ENCODE results near the gene ZNF276.
"Not testable (repeated sequence)": the region's sequence is repeated elsewhere in the genome, so short reads cannot be mapped to it uniquely, and the experiment has no call there.

The ZNF276 gene, protein sequence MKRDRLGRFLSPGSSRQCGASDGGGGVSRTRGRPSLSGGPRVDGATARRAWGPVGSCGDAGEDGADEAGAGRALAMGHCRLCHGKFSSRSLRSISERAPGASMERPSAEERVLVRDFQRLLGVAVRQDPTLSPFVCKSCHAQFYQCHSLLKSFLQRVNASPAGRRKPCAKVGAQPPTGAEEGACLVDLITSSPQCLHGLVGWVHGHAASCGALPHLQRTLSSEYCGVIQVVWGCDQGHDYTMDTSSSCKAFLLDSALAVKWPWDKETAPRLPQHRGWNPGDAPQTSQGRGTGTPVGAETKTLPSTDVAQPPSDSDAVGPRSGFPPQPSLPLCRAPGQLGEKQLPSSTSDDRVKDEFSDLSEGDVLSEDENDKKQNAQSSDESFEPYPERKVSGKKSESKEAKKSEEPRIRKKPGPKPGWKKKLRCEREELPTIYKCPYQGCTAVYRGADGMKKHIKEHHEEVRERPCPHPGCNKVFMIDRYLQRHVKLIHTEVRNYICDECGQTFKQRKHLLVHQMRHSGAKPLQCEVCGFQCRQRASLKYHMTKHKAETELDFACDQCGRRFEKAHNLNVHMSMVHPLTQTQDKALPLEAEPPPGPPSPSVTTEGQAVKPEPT

DNA sequence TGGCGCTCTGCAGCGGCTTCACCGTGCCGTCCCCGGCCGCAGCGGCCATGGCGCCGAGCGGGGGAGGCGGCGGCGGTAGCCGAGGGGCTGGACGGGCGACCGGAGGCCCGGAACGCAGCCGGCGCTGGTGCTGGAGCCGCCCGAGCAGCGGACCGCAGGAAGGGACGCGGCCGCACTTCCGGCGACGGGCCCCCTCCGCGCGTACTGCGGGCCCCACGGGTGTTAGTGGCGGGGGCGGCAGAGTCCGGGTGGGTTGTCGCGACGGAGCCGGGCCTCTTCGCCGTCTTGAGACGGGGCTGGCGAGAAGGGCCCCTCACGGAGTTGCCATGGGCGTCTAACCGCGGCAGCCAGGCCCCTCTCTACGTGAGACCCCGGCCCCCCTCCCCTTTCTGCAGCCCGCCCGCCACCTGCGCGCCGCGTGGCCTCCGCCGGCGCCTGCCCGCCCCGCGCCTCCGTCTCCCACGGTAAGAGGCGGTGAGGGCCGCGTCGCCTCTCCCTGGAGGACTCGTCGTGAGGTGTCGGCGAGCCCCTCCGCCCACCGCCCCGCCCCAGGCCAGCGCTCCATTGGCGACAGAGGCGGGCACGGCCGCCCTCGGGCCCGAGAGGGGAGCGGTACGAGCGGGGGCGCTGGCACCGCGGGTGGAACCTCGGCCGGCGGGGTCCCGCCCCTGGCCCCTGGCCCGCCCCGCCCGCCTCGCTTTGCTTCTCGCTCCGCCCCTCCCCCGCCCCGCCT, at the start of gene ZNF276, which contains the start of gene VPS9D1:
Gene ZNF276, plus strand, starts transcription at position 725 of the 733 bp plus-strand sequence. CDS start 104 bp downstream, outside the sequence.
Gene VPS9D1, minus strand, starts transcription at position 86 of the 733 bp plus-strand sequence. Its CDS starts 37 bp downstream, at position 49.
- DNase-seq = peak; percentile 75

DNA sequence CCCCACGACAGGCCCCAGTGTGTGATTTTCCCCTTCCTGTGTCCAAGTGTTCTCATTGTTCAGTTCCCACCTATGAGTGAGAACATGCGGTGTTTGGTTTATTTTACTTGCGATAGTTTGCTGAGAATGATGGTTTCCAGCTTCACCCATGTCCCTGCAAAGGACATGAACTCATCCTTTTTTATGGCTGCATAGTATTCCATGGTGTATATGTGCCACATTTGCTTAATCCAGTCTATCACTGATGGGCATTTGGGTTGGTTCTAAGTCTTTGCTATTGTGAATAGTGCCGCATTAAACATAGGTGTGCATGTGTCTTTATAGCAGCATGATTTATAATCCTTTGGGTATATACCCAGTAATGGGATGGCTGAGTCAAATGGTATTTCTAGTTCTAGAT, 49.8 kb upstream of the ZNF276 start:
- DNase-seq = not testable (repeated sequence)

DNA sequence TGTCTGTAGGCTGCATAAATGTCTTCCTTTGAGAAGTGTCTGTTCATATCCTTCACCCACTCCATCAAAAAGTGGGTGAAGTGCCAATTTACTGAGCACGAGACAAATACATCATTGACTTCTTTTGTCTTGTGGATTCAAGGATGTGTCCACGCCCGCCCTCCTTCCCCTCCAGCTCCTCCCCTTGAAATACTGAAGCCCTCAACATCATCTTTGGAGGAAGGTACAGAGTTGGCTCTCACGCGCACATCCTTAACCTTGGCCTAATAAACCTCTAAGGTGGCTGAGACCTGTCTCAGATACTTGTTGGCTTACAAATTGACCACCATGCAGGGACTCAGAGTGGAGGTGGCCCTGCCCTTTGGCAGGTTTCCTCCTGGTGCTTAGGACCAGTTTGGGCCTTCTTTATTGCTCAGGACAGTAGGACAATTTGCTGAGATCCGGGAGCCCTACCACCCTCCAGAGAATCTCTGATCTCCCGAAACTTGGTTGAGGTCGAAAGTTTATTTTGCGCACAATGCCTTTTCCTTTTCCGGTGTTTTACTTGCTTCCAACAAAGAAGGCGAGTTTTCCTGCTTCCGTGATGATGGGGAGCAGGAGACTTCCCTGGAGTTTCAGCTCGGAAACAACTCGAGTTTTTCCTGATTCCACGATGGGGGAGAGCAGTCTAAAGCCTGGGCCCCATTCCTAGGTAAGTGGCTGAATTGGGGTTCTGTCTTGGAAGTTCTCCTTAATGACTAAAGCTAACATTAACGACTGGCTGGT, 49.0 kb upstream of the ZNF276 start:
- no peak for DNase-seq

DNA sequence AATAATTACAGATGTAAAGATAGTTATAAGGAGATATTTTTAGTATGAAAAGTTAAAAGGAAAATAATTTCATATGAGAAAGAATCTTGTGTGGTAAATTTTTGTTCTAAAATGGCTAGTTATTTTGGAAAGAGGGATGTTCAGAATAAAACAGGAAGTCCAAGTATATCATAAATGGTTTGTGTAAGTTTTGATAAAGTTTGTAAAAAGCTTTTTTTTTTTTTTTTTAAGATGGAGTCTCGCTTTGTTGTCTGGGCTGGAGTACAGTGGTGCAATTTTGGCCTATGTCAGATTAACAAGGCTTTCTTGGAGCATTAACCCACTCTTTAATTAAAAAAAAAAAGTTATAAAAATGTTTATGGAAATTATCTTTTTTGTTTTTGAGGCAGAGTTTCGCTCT, 43.1 kb upstream of the ZNF276 start:
- DNase-seq = no peak

DNA sequence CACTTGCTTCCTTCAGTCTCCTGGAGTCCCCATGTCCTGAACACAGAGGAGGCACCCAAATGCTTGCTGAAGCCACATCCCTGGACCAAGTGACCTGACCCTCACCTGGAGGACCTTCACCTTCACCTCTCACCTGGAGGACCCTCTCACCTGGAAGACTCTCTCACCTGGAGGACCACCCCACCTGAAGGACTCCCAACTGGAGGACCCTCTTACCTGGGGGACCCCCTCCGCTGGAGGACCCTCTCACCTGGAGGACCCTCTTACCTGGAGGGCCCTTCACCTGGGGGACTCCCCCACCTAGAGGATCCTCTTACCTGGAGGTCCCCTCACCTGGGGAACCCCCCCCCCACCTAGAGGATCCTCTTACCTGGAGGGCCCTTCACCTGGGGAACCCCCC, 35.4 kb upstream of the ZNF276 start:
- no peak for DNase-seq

DNA sequence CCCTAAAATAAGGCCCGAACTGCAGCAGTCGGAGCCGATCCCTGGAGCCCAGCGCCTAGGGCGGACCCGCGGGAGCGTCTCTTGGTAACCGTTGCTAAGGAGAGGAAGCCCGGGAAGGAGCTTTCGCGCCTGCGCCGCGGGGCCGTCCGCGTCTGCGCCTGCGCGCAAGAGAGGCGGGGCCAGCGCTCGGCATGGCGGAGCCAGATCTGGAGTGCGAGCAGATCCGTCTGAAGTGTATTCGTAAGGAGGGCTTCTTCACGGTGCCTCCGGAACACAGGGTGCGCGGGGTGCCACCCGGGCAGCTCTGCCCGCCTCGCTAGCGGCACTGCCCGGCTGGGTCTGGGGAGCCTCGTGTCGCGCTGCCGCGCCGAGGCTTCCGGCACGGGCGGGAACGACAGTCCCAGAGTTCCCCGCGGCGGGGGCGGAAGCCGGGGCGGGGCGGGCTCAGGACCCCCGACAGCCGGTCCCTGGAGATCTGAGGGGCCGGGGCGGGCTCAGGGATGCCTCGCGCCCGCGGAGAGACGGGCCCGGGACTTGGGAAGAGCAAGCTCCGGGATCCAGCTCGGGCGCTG, 34.7 kb upstream of the ZNF276 start, which contains the start of gene CDK10:
Gene CDK10, plus strand, starts transcription at position 170 of the 572 bp plus-strand sequence. Its CDS starts 22 bp downstream, at position 192.
- peak; percentile 88 for DNase-seq

DNA sequence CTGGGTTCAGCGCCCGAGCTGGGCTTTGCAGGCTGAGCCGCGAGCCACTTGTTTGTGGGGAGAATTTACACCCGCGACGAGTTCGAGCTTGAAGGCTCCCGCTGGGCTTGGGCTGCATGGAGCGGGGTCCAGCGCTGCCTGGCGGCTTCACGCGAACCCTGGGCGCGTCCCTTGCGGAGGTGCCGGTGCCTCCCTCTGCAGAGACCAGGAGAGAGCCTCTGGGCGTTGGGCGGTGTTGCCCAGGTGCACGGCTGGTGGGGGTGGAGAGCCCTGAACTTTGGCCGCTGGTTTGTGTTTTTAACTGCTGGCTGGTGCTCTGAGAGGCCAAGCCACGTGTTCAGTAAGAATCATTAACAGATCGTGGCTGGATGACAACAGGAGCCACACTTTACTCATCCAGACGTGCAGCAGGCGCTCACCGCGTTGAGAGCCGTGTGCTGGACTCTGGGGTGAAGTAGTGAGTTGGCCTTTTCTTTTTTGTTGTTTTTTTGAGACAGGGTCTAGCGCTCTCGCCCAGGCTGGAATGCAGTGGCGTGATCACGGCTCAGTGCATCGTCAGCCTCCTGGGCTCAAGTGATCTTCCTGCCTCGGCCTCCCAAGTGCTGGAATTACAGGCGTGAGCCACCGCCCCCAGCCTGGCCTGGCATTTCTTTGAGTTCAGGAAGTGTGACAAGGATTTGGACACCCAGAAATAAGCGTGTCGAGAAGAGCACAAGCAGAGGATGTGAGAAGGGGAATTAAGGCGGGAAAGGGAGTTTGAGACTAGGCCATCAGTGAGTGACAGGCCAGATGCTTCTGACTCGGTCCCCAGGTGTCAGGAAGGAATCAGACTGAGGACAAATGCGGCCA, 34.0 kb upstream of the ZNF276 start:
- no peak for DNase-seq

DNA sequence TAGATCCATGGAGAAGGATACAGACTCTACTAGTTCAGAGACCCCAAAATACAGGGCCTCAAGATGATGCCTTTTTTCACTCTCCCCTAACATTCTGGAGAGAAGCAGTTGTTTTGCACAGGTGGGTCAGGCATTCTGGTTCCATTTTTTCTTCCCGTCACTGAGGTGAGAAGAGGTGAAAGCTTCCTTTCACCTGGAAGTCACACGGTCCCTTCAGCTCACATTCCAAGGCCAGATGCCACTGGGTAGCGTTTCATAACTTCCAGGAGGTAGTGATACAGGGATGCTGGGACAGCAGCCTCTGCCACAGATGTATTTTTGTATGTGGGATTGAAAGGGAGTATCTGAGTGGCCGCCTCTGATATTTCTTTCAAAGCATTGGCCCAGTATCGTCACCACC, 32.9 kb upstream of the ZNF276 start:
- DNase-seq = no peak

DNA sequence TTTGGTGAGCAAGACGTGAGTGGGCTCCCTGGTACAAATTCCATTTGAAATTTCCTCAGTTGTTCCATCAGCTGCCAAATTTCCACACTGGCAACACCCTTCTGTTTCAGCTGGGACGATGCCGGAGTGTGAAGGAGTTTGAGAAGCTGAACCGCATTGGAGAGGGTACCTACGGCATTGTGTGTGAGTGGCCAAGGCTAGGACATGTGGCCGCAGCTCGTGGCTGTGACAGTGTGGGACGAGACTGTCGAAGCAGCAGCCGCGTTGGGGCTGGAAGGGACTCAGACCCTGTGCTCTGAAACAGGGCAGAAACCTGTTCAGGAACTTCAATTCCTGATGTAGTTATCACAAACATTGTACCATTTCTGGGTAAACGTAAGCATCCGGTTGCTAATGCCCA, 32.2 kb upstream of the ZNF276 start:
- DNase-seq = no peak

DNA sequence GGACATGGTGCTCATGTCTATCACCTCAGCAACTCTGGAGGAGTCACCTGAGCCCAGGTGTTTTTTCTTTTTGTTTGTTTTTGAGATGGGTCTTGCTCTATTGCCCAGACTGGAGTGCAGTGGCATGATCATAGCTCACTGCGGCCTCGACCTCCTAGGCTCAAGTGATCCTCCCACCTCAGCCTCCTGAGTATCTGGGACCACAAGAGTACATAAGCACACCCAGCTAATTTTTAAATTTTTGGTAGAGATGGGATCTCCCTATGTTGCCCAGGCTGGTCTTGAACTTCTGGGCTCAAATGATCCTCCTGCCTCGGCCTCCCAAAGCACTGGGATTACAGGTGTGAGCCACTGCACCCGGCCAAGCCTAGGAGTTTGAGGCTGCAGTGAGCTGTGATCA, 31.7 kb upstream of the ZNF276 start:
- DNase-seq = not testable (repeated sequence)

DNA sequence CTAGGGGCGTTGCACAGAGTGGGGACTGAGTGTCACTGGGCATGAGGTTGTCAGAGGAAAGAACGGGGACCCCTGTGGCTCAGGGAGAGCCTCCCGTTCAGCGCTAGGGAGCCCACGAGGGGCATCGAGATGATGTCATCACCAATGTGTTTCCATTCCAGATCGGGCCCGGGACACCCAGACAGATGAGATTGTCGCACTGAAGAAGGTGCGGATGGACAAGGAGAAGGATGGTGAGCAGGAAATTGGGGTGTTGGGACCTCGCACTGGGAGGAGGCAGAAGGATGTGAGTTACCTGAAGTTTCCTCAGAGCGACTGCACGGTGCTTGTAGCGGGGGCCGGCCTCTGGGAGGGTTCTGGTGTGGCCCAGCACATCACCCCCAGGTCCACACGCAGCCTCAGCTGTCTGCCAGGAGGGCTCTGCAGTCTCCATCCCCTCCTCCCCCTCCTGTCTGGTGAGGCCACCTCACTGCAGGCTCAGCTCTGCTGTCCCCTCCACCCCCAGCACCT, 30.9 kb upstream of the ZNF276 start:
- DNase-seq = no peak

DNA sequence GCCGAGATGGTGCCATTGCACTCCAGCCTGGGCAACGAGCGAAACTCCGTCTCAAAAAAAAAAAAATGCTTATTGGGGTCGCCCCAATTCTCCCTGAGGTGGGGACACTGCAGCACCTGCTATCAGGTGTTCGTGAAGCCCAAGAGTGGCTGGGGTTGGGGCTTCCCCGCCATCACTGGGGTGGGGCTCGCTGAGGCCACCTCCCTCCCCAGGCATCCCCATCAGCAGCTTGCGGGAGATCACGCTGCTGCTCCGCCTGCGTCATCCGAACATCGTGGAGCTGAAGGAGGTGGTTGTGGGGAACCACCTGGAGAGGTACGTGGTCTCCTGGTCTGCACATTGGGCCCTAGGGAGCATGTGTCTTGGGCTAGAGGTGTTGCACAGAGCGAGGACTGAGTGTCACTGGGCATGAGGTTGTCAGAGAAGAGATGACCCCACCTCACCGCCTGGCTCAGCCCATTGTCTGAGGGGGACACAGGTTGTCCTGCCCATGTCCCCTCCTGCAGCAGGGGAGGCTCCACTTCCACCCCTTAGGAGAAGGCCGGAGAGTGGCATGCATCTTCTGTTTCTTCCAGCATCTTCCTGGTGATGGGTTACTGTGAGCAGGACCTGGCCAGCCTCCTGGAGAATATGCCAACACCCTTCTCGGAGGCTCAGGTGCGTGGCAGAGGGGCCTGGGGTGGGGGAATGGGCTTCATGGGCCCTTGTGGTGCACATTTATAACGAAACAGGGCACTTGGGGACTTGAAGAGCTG, 29.9 kb upstream of the ZNF276 start:
- DNase-seq = no peak

DNA sequence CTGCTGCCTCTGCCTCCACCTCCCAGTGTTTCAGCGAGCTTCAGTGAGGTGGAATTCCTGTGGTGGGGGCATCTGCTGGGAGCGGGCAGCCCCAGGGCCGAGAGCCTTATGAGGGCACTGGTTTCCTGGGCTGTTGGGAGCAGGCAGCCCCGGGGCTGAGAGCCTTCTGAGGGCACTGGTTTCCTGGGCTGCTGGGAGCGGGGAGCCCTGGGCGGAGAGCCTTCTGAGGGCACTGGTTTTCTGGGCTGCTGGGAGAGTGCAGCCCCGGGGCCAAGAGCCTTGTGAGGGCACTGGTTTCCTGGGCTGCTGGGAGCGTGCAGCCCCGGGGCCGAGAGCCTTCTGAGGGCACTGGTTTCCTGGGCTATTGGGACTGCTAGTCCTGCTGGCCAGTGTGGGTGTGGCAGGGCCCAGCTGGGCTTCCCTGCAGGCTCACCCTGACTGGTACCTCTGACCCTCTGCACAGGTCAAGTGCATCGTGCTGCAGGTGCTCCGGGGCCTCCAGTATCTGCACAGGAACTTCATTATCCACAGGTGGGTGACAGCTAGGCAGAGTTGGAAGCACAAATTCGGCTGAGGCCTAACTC, 29.3 kb upstream of the ZNF276 start:
- no peak for DNase-seq

DNA sequence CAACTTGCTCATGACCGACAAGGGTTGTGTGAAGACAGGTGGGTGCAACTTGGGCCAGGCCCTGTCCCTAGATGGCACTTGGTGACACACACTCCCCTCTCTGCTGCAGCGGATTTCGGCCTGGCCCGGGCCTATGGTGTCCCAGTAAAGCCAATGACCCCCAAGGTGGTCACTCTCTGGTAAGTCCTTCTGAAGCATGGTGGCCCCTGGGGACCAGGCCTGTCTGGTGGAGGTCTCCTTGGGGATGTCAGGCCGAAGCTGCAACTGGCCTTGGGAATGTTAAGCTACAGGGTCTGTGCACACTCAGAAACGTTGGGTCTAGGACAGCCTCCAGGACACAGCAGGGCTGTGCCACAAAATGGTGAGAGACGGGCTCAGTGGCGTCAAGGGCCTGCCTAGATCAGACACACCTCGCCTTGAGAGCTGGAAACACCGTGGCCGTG, 28.0 kb upstream of the ZNF276 start:
- no peak for DNase-seq

DNA sequence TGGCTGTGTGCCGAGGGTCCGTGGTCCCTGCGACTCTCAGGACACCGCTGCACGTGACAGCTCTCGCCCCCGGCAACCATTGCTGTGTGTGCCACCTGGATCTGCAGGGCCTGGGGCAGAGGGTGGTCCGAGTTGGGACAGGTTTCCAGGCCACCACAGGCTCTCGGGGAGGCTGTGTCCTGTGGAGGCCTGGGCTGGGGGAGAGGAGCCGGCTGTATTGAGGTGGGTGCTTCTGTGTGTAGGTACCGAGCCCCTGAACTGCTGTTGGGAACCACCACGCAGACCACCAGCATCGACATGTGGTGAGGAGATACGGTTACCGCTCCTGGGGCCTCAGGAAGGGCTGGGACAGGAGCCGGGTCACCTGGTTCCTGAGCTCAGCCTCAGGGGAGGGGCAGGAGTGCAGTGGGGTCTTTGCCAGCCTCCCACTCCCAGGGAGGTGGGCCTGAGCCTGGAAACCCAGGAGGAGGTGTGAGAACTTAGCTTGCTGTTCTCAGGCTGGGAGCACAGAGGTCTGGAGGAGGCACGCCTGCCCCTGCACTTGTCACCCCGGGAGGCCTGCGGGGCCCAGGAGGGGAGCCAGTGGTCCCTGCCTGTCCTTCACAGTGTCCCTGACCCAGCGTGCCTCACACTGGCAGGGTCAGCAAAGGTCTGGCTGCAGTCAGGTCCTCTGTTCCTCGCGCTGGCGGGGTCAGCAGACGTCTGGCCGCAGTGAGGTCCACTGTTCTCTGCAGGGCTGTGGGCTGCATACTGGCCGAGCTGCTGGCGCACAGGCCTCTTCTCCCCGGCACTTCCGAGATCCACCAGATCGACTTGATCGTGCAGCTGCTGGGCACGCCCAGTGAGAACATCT, 27.2 kb upstream of the ZNF276 start:
- no peak for DNase-seq

DNA sequence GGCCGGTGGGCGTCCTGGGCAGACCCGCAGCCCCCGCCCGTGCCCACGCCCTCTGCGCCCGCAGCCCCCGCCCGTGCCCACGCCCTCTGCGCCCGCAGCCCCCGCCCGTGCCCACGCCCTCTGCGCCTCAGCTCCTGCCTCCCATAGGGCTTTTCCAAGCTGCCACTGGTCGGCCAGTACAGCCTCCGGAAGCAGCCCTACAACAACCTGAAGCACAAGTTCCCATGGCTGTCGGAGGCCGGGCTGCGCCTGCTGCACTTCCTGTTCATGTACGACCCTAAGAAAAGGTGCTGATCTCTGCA, 26.6 kb upstream of the ZNF276 start:
- DNase-seq = not testable (repeated sequence)

DNA sequence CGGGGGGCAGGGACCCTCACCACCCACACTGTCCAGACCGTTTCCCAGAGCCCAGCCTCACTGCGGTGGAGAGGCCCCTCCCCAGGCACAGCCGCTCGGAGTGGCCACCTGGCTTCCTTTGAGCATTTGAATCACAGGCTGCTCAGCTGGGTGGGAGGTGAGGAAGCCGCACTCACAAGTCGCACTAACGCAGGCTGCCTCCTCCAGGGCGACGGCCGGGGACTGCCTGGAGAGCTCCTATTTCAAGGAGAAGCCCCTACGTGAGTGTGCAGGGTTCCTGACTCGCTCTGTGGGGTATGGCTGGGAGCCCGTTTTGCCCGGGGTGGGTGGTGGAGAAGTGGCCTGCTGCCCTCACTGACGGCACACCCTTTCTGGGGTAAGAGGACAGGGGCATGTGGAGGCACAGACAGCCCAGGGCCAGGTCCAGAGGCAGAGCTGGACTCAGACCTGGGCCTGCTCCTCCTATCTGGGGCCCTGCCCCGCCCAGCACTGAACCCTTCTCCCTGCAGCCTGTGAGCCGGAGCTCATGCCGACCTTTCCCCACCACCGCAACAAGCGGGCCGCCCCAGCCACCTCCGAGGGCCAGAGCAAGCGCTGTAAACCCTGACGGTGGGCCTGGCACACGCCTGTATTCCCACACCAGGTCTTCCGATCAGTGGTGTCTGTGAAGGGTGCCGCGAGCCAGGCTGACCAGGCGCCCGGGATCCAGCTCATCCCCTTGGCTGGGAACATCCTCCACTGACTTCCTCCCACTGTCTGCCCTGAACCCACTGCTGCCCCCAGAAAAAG, 26.1 kb upstream of the ZNF276 start:
- no peak for DNase-seq

Measured in NCI-H2107 (cell line).